Hepatic stellate cell (primary cell): ENCODE data around the gene PRDM13.
"Not testable (repeated sequence)": the region's sequence is repeated elsewhere in the genome, so short reads cannot be mapped to it uniquely, and the experiment has no call there.

ENCODE experiments used
- DNase-seq: peaks from one replicate; pipeline ENCODE4 v3.0.0; 2011; ENCODE audit warnings: low spot score

Gene PRDM13

GRCh38 chr6:99629293-99629692 is 22.7 kb downstream of the PRDM13 start:
- no peak for DNase-seq

- no peak for DNase-seq
Measured at GRCh38 chr6:99637629-99638028, 31.0 kb downstream of the PRDM13 start.

- DNase-seq, result not testable (repeated sequence)
Measured at GRCh38 chr6:99638358-99638757, 31.7 kb downstream of the PRDM13 start.

GRCh38 chr6:99641270-99641669 is 34.6 kb downstream of the PRDM13 start:
- no peak for DNase-seq

DNA sequence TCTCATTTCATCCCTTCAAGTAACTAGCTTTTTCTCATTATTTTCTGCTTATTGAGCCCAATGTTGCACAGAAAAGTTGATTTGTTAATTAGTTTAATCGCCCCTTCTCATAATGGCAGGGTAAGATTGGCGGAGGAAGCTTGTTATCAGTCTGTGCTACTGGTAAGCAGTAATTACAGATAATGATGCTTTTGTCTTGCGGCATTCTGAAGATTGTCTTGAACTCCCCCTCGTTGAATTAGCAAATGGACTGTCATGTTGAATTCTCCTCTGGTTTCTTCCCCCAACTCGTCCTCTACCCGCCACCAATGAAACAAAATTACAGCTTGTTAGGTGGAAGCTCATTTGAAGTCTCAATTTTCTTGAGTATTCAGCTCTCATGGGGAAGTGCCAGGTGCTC is 39.4 kb downstream of the PRDM13 start:
- DNase-seq, result no peak

DNA sequence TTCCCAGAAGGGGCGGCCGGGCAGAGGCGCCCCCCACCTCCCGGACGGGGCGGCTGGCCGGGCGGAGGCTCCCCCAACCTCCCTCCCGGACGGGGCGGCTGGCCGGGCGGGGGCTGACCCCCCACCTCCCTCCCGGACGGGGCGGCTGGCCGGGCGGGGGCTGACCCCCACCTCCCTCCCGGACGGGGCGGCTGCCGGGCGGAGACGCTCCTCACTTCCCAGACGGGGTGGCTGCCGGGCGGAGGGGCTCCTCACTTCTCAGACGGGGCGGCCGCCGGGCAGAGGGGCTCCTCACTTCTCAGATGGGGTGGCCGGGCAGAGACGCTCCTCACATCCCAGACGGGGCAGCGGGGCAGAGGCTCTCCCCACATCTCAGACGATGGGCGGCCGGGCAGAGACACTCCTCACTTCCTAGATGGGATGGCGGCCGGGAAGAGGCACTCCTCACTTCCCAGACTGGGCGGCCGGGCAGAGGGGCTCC is 43.5 kb downstream of the PRDM13 start:
- not testable (repeated sequence) for DNase-seq

DNA sequence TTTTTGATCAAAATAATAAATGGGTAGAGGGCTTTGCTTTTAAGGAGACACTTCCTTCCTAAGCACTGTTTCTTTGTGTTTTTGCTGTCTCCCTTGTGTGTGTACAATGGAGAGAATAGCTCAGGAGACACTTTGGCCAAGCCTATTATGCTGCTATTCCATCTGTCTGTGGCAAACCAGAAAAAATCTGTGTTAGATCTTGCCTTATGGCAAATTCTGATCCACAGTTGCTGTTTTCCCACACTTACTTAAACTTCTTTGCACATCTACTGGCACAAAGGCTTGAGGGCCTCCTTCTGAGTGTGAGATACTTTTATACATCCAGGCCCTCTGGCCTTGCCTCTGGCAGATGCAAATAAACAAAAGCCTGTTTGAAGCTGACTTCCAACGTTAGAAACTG is 53.6 kb downstream of the PRDM13 start:
- no peak for DNase-seq

- no peak for DNase-seq
Measured at GRCh38 chr6:99661870-99662269, 55.2 kb downstream of the PRDM13 start.

DNA sequence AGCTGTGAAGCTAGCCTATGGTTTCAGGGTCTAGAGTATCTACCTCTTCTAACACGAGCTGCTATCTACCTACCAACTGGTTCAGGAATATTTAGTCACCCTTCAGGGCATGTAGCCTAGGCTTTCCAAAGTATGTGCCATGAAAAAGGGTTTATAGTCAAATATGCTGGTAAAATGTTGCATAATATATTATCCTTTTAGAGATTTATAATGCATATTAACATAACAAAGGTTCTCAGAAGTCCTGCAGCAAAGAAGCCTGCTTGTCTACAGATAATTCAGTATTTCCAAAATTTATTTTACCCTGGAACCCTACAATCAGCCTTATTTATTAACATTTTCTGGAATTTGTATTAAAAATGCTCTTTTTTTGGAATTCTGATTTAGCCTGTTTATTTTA is 56.0 kb downstream of the PRDM13 start:
- no peak for DNase-seq
